Adrenal gland (tissue), 5 donors: ENCODE data around the gene LSS.

Experiments
- CTCF ChIP-seq, 6 experiments: fragments of 450-650 bp in 4 of 6; fragments of 200-600 bp in 2 of 6; sonication (generic) in 1 of 6; IDR thresholded peaks; 1 replicate in 5 of 6; 2 replicates in 1 of 6; pipeline versions ENCODE4 v1.5.1 to v1.8.0; 2016 to 2021; ENCODE audit warnings: antibody characterized with exemption in 6 of 6, mild to moderate bottlenecking in 2 of 6, moderate library complexity in 1 of 6
- POLR2A ChIP-seq, 2 donors: fragments of 450-650 bp; IDR thresholded peaks; one replicate each; pipeline ENCODE4 v1.6.1; 2017; ENCODE audit warnings: antibody characterized with exemption in 2 of 2, mild to moderate bottlenecking in 2 of 2, moderate library complexity in 1 of 2
- donor health status: DM: no; HTN: no; CAD: no.

- TF ChIP-seq POLR2A (IDR thresholded peaks at IDR 0.05) (no peak), CTCF (IDR thresholded peaks at IDR 0.05) (no peak)
Observed at GRCh38 chr21:46154155-46154954, 74.2 kb downstream of the LSS start.
